Adrenal gland (tissue), 5 donors: Measurements from ENCODE around the gene PCSK6.

Experiments used
- POLR2A ChIP-seq, 2 donors: fragments of 450-650 bp; IDR thresholded peaks; one replicate each; pipeline ENCODE4 v1.6.1; 2017; ENCODE audit warnings: antibody characterized with exemption in 2 of 2, mild to moderate bottlenecking in 2 of 2, moderate library complexity in 1 of 2
- TF ChIP-seq, protein P1 (sequence below), 6 experiments: fragments of 450-650 bp in 4 of 6; fragments of 200-600 bp in 2 of 6; sonication (generic) in 1 of 6; IDR thresholded peaks; 1 replicate in 5 of 6; 2 replicates in 1 of 6; pipeline versions ENCODE4 v1.5.1 to v1.8.0; 2016 to 2021; ENCODE audit warnings: antibody characterized with exemption in 6 of 6, mild to moderate bottlenecking in 2 of 6, moderate library complexity in 1 of 6
- donor health status: DM: no; HTN: no; CAD: no.

DNA sequence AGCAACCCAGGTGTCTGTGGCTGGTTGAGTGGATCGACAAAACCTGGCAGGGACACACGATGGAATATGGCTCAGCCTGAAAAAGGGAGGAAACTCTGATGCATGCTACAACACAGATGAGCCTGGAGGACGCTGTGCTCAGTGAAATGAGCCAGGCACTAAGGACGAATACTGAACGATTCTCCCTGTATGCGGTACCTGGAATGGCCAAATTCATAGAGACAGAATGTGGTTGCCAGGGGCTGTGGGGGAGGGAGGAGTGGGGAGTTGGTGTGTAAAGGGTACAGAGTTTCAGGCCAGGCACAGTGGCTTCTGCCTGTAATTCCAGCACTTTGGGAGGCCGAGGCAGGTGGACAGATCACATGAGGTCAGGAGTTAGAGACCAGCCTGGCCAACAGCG lies 35.1 kb downstream of the PCSK6 start:
- TF ChIP-seq, protein P1, sequence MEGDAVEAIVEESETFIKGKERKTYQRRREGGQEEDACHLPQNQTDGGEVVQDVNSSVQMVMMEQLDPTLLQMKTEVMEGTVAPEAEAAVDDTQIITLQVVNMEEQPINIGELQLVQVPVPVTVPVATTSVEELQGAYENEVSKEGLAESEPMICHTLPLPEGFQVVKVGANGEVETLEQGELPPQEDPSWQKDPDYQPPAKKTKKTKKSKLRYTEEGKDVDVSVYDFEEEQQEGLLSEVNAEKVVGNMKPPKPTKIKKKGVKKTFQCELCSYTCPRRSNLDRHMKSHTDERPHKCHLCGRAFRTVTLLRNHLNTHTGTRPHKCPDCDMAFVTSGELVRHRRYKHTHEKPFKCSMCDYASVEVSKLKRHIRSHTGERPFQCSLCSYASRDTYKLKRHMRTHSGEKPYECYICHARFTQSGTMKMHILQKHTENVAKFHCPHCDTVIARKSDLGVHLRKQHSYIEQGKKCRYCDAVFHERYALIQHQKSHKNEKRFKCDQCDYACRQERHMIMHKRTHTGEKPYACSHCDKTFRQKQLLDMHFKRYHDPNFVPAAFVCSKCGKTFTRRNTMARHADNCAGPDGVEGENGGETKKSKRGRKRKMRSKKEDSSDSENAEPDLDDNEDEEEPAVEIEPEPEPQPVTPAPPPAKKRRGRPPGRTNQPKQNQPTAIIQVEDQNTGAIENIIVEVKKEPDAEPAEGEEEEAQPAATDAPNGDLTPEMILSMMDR (IDR thresholded peaks at IDR 0.05): no peak
- TF ChIP-seq POLR2A (IDR thresholded peaks at IDR 0.05): no peak
